T-helper 1 cell treated with Interleukin-12 subunit alpha and Interleukin-12 subunit beta and Interleukin-4 antibody, amounts not matched to agents 30 μg/mL and 1 μg/mL, for 36 hours (primary cell): ENCODE data around the gene VRK1.
"Not testable (repeated sequence)": the region's sequence is repeated elsewhere in the genome, so short reads cannot be mapped to it uniquely, and the experiment has no call there.

Source experiments
- H3K27ac Mint-ChIP-seq: one replicate; pipeline ENCODE4 v1.8.0; 2021; ENCODE audit warnings: mild to moderate bottlenecking, mixed read lengths
- H3K27me3 Mint-ChIP-seq: one replicate; pipeline ENCODE4 v1.8.0; 2021; ENCODE audit warnings: low read depth, mixed read lengths
- H3K36me3 Mint-ChIP-seq: one replicate; pipeline ENCODE4 v1.8.0; 2021; ENCODE audit warnings: low read depth, mixed read lengths
- H3K4me1 Mint-ChIP-seq: one replicate; pipeline ENCODE4 v1.8.0; 2021; ENCODE audit warnings: low read depth, mixed read lengths
- H3K4me3 Mint-ChIP-seq: one replicate; pipeline ENCODE4 v1.8.0; 2021; ENCODE audit warnings: mild to moderate bottlenecking, moderate library complexity, mixed read lengths
- H3K9me3 Mint-ChIP-seq: one replicate; pipeline ENCODE4 v1.8.0; 2021; ENCODE audit warnings: mixed read lengths

VRK1 gene, protein sequence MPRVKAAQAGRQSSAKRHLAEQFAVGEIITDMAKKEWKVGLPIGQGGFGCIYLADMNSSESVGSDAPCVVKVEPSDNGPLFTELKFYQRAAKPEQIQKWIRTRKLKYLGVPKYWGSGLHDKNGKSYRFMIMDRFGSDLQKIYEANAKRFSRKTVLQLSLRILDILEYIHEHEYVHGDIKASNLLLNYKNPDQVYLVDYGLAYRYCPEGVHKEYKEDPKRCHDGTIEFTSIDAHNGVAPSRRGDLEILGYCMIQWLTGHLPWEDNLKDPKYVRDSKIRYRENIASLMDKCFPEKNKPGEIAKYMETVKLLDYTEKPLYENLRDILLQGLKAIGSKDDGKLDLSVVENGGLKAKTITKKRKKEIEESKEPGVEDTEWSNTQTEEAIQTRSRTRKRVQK

DNA sequence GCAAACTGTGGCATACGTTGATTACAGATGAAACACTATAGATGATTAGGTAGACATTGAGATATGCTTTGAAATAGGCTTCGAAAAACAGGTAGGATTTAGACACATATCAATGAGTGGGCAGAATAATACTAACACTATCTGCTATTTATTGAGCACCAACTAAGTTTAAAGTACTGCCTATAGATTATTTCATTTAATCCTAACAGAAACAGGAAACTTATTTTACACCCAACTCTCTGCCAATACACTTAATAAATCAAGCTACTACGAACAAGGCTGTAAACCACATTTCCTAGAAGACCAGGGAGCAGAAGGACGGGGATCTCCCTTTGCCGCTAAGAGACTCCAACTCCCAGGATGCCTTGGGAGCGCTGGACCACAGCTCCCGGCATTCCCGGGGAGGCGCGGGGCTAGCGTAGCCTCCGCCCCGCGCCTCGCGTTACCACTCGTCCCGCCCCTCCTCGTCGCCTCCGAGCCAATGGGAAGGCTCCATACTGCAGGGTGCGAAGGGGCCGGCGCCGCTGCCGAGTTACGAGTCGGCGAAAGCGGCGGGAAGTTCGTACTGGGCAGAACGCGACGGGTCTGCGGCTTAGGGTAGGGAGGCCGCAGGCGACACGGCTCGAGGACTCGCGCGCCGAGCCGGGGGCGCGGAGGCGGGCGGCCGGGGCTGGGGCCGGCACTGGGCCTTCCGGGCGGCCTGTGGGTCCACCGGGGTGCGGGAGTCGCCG is at the start of gene VRK1:
VRK1 (plus strand) TSS at position 532 of the 731 bp plus-strand sequence. CDS start 36,090 bp downstream, outside the sequence.
- H3K4me3 Mint-ChIP-seq: peak within 1 kb of the TSS; percentile 92
- peaks cover 23% of the 10 kb centered on the region for H3K4me1 Mint-ChIP-seq
- no peaks in the 10 kb centered on the region for H3K9me3 Mint-ChIP-seq
- peaks cover 7% of the 10 kb centered on the region for H3K27me3 Mint-ChIP-seq
- H3K36me3 Mint-ChIP-seq: peaks cover 3% of the 10 kb centered on the region
- H3K27ac Mint-ChIP-seq: peak within 1 kb of the TSS; percentile 87

DNA sequence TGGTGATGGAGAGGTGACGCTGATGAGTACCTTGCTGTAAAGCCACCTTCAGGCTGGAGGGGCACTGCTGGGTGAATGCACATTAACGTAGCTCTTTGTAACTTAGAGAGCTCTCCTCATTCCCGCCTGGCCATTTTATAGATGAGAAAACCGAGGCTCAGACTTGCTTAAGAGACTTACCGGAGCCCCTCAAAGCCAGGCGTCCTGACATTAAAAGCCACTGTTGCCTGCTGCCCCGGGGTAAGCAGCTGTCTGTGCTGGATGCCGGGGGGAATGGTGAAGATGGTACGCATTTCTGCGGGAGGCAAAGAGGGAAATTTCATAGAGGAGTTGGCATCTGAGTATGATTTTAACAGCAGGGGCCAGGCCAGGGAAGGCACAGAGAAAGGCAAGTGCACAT is 49.6 kb upstream of the VRK1 start:
- no peaks in the 10 kb centered on the region for H3K9me3 Mint-ChIP-seq
- no peaks in the 10 kb centered on the region for H3K4me1 Mint-ChIP-seq
- H3K27me3 Mint-ChIP-seq: peaks cover 41% of the 10 kb centered on the region
- no peaks in the 10 kb centered on the region for H3K36me3 Mint-ChIP-seq
- no peak overlapping the region for H3K27ac Mint-ChIP-seq
- no peak overlapping the region for H3K4me3 Mint-ChIP-seq

DNA sequence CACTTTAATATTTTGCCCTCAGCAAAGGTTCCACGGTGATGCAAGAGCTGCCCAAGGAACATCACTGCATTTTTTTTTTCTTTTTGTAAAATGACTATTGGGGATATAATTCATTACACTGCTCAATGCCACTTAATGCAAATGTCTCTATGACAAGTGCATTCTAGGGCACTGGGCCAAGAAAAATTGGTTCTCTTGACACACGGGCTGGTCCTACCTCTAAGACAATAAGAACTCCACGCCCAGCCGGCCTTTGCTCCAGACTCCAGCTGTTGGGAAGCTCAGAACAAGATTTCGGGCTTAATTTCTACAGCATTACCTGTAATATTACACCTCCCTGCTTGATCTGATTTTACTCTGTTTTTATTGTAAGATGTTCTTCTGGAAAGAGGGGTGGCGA is 48.8 kb upstream of the VRK1 start:
- Mint-ChIP-seq H3K4me1 (no peaks in the 10 kb centered on the region), H3K27me3 (peaks cover 33% of the 10 kb centered on the region), H3K27ac (no peak overlapping the region), H3K4me3 (no peak overlapping the region), H3K9me3 (no peaks in the 10 kb centered on the region), H3K36me3 (no peaks in the 10 kb centered on the region)

DNA sequence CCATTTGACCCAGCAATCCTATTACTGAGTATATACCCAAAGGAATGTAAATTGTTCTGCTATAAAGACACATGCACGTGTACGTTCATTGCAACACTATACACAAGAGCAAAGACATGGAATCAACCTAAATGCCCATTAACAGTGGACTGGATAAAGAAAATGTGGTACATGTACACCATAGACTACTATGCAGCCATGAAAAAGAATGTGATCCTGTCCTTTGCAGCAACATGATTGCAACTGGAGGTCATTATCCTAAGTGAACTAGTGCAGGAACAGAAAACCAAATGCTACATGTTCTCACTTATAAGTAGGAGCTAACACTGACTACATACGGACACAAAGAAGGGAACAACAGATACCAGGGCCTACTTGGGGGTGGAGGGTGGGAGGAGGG is 45.7 kb upstream of the VRK1 start:
- H3K27me3 Mint-ChIP-seq: peaks cover 4% of the 10 kb centered on the region
- H3K27ac Mint-ChIP-seq: no peak overlapping the region
- H3K9me3 Mint-ChIP-seq: no peaks in the 10 kb centered on the region
- H3K4me3 Mint-ChIP-seq: no peak overlapping the region
- no peaks in the 10 kb centered on the region for H3K36me3 Mint-ChIP-seq
- no peaks in the 10 kb centered on the region for H3K4me1 Mint-ChIP-seq

DNA sequence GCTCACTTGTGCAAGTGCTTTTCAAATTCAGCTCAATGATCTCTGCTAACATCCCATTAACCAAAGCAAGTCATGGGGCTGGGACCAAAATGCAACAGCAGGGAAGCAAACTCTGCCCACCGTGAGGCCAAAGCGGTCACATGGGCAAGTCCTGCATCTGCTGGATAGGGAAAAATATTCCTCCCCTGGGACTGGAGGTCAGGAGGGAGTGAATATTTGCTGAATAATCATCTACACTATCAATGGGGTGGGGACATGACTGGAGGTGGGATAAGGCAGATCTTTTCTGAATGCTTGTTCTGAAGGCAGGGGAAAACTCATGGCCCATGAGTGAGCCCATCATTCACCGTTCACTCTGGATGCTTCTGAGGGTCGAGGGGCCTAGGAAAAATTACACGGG is 45.1 kb upstream of the VRK1 start:
- no peaks in the 10 kb centered on the region for H3K9me3 Mint-ChIP-seq
- peaks cover 4% of the 10 kb centered on the region for H3K27me3 Mint-ChIP-seq
- no peak overlapping the region for H3K27ac Mint-ChIP-seq
- no peak overlapping the region for H3K4me3 Mint-ChIP-seq
- H3K36me3 Mint-ChIP-seq: no peaks in the 10 kb centered on the region
- H3K4me1 Mint-ChIP-seq: no peaks in the 10 kb centered on the region

DNA sequence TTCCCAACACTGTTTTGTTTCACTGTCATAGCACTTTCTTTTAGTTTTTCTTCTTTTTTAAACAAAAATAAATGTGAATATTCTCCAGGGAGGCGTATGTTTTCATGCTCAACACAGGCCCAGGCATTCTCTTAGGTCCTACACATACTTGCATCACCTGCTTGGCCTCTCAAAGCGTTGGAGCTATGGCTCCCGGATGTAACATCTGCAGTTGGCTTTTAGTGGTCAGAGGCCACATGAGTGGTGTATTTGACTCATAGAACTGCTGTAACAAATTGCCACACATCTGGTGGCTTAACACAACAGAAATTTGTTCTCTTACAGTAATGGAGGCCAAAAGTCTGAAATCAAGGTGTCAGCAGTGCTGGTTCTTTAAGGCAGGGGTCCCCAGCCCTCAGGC is 44.6 kb upstream of the VRK1 start:
- no peak overlapping the region for H3K27ac Mint-ChIP-seq
- no peaks in the 10 kb centered on the region for H3K4me1 Mint-ChIP-seq
- H3K9me3 Mint-ChIP-seq: no peaks in the 10 kb centered on the region
- peaks cover 4% of the 10 kb centered on the region for H3K27me3 Mint-ChIP-seq
- H3K36me3 Mint-ChIP-seq: no peaks in the 10 kb centered on the region
- H3K4me3 Mint-ChIP-seq: no peak overlapping the region

DNA sequence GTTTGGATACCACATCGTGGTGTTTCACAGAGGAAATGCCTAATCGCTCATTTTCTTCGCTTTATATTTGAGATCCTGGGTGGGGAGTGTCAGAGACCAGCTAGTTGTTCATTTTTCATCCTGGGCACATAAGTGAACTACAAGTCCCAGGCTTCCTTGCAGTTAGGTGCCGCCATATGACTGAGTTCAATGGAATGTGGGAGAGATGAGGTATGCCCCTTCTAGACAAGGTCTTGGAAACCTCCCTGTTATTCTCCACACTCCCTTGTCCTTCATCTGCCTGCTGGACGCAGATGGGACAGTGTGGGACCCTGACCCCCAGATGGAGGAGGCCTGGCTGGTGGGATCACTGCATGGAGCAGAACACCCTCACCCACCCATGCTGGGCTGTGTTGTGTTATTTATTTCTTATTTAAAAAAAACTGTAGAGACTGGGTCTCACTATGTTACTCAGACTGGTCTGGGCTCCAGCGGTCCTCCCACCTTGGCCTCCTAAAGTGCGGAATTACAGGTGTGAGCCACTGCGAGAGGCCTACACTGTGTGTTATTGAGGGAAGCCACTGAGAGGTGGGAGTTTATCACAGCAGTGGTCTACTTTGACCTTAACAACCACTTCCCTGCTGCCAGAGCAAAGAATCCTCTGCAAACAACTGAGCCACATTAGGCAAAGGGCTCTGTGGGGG is 42.9 kb upstream of the VRK1 start:
- Mint-ChIP-seq H3K36me3 (no peaks in the 10 kb centered on the region), H3K4me1 (no peaks in the 10 kb centered on the region), H3K9me3 (no peaks in the 10 kb centered on the region), H3K4me3 (no peak overlapping the region), H3K27ac (no peak overlapping the region), H3K27me3 (peaks cover 4% of the 10 kb centered on the region)

DNA sequence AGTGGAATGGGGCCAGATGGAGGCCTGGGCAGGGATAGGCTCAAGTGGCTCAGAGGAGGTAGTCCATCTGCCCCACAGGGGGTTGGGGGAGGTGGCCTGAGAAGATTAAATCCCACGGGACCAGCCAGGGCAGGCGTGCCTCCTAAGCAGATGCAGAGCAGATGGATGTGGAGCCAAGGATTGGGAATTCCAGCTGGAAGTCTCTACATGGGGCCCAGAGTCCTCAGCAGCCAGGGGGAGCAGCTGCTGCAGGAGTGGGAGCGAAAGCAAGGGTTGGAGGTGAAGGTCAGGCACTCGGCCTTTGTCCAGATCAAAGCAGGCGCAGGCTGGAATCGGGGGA is 42.4 kb upstream of the VRK1 start:
- Mint-ChIP-seq H3K27me3 (peaks cover 4% of the 10 kb centered on the region), H3K36me3 (no peaks in the 10 kb centered on the region), H3K4me1 (no peaks in the 10 kb centered on the region), H3K9me3 (no peaks in the 10 kb centered on the region), H3K4me3 (no peak overlapping the region), H3K27ac (no peak overlapping the region)

DNA sequence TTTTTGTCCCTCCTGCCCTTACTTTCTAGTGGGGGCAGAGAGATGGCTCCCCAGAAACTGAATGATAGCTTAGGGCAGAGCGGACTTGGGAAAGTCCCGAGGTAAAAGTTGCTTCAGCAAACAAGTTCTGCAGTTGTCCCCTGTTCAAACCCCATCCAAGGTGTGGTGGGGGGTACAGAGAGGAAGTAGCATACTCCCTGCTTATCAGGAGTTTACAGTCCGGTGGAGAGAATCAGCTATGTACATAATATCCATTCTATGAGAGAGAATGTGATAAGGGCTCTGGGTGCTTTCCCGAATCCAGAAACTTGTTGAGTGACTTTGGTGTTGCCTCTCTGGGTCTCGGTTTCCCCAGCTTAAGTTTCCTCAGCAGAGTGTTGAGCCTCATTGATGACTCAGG is 40.4 kb upstream of the VRK1 start:
- Mint-ChIP-seq H3K27ac (no peak overlapping the region), H3K9me3 (no peaks in the 10 kb centered on the region), H3K36me3 (no peaks in the 10 kb centered on the region), H3K4me3 (no peak overlapping the region), H3K4me1 (no peaks in the 10 kb centered on the region), H3K27me3 (peaks cover 11% of the 10 kb centered on the region)

DNA sequence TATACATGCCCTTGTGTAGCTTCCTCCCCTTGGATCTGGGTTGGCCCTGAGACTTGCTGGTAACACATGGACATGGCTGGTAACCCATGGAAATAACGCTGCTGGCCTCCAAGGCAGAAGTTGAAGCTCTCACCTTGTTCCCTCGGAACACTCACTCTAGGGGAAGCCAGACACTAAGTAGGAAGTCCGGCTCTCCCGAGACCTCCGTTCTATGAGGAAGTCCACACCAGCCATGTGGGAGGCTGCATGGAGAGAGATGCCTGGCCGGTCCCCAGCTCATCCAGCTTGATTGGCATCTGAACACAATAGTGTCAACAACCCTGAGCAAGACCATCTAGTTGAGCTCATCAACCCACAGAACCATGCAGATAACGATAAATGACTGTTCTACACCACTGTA is 39.7 kb upstream of the VRK1 start:
- no peak overlapping the region for H3K4me3 Mint-ChIP-seq
- no peaks in the 10 kb centered on the region for H3K9me3 Mint-ChIP-seq
- H3K27ac Mint-ChIP-seq: no peak overlapping the region
- no peaks in the 10 kb centered on the region for H3K36me3 Mint-ChIP-seq
- H3K4me1 Mint-ChIP-seq: peaks cover under 1% of the 10 kb centered on the region
- peaks cover 12% of the 10 kb centered on the region for H3K27me3 Mint-ChIP-seq

DNA sequence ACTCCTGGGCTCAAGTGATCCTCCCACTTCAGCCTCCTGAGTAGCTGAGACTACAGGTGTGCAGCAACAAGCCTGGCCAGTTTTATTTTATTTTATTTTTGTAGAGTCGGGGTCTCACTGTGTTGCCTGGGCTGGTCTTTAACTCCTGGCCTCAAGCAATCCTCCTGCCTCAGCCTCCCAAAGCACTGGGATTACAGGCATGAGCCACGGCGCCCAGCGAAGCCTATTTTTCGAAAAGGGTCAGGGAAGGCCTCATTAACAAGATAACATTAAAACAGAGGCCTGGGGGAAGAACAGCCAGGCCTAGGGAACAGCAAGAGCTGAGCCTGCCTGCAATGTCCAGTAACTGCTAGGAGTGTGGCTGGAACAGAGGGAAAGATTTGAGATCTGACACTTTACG is 36.1 kb upstream of the VRK1 start:
- H3K4me3 Mint-ChIP-seq: no peak overlapping the region

DNA sequence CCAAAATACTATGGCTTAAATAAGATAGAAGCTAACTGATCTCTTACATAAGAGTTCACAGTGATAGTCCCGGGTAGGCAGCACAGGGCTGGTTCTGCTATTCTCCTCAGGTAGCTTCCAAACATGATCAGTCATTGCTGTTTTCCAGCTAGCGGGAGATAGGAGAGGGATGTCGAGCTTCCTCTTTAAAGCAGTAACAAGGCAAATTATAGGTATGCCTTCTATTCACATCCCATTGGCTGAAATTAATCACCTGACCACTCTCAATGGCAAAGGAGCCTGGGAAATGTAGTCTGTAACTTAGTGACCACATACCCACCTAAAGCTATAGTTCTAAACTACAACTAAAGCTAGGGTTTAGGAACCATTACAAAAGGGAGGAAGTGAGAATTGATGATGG is 34.5 kb upstream of the VRK1 start:
- Mint-ChIP-seq H3K27ac (no peak overlapping the region), H3K4me1 (peaks cover 3% of the 10 kb centered on the region), H3K4me3 (no peak overlapping the region)

More for the DNA sequence above, 36.1 kb upstream of the VRK1 start:
- peaks cover 3% of the 10 kb centered on the region for H3K4me1 Mint-ChIP-seq
- no peaks in the 10 kb centered on the region for H3K36me3 Mint-ChIP-seq
- no peaks in the 10 kb centered on the region for H3K9me3 Mint-ChIP-seq
- no peak overlapping the region for H3K27ac Mint-ChIP-seq
- H3K27me3 Mint-ChIP-seq: peaks cover 26% of the 10 kb centered on the region

DNA sequence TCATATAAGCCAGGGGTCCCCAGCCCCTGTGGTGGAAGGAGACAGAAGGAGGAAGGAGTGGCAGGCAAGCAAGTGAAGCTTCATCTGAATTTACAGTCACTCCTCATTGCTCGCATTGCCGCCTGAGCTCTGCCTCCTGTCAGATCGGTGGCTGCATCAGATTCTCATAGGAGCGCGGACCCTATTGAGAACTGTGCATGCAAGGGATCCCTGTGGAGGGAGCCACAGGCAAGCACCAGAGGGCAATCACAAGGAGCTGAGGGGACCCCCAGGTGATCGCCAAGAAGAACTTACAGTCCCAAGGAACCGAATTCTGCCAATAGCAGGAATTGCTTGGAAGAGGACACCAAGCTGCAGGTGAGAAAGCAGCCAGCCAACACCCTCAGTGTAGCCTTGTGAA is 33.2 kb upstream of the VRK1 start:
- H3K9me3 Mint-ChIP-seq: no peaks in the 10 kb centered on the region
- H3K4me1 Mint-ChIP-seq: peaks cover 3% of the 10 kb centered on the region
- no peaks in the 10 kb centered on the region for H3K36me3 Mint-ChIP-seq
- H3K4me3 Mint-ChIP-seq: no peak overlapping the region
- H3K27ac Mint-ChIP-seq: no peak overlapping the region
- H3K27me3 Mint-ChIP-seq: peaks cover 22% of the 10 kb centered on the region

More for the DNA sequence above, 34.5 kb upstream of the VRK1 start:
- H3K27me3 Mint-ChIP-seq: peaks cover 26% of the 10 kb centered on the region
- H3K9me3 Mint-ChIP-seq: no peaks in the 10 kb centered on the region
- no peaks in the 10 kb centered on the region for H3K36me3 Mint-ChIP-seq

DNA sequence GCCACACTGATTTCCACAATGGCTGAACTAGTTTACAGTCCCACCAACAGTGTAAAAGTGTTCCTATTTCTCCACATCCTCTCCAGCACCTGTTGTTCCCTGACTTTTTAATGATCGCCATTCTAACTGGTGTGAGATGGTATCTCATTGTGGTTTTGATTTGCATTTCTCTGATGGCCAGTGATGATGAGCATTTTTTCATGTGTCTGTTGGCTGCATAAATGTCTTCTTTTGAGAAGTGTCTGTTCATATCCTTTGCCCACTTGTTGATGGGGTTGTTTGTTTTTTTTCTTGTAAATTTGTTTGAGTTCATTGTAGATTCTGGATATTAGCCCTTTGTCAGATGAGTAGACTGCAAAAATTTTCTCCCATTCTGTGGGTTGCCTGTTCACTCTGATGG is 32.0 kb upstream of the VRK1 start:
- not testable (repeated sequence) for H3K36me3 Mint-ChIP-seq, H3K4me3 Mint-ChIP-seq

DNA sequence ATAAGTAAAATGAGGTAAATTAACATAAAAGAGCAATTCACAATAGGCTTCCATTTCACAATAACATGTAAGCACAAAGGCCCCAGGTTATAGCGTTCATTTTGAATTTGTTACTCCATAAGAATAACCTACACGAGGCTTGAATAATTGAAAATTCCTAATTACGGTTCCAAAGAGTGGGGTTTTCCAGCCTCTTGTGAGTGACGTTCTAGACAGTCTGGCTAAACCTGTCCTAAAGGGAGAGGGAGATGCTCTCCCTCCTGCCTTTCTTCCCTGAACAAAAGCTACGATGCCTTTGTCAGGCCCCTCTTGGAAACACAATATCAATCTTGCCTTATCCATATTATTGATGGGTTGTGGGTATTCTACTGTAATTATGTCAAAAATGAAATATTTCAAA is 24.3 kb upstream of the VRK1 start:
- Mint-ChIP-seq H3K4me3 (no peak overlapping the region), H3K4me1 (no peaks in the 10 kb centered on the region), H3K9me3 (no peaks in the 10 kb centered on the region), H3K27ac (no peak overlapping the region), H3K36me3 (no peaks in the 10 kb centered on the region), H3K27me3 (peaks cover 5% of the 10 kb centered on the region)

More for the DNA sequence above, 32.0 kb upstream of the VRK1 start:
- not testable (repeated sequence) for H3K4me1 Mint-ChIP-seq, H3K27ac Mint-ChIP-seq, H3K9me3 Mint-ChIP-seq
- peaks cover 19% of the 10 kb centered on the region for H3K27me3 Mint-ChIP-seq
